Body of pancreas (tissue), 4 donors: ENCODE results near the gene OTUB2.

Experiments
- POLR2A ChIP-seq, 3 donors: fragments of 450-650 bp; IDR thresholded peaks; one replicate each; pipeline ENCODE4 v1.6.1; 2016; ENCODE audit warnings: antibody characterized with exemption in 3 of 3, mild to moderate bottlenecking in 2 of 3
- TF ChIP-seq, protein P1 (sequence below), 7 experiments: fragments of 450-650 bp in 4 of 7; fragments of 200-600 bp in 3 of 7; sonication (generic) in 3 of 7; IDR thresholded peaks; one replicate each; pipeline ENCODE4 v1.5.1; 2016 to 2019; ENCODE audit warnings: antibody characterized with exemption in 7 of 7

GRCh38 chr14:94029671-94030203, 3.6 kb downstream of the OTUB2 start:
- TF ChIP-seq, protein P1, sequence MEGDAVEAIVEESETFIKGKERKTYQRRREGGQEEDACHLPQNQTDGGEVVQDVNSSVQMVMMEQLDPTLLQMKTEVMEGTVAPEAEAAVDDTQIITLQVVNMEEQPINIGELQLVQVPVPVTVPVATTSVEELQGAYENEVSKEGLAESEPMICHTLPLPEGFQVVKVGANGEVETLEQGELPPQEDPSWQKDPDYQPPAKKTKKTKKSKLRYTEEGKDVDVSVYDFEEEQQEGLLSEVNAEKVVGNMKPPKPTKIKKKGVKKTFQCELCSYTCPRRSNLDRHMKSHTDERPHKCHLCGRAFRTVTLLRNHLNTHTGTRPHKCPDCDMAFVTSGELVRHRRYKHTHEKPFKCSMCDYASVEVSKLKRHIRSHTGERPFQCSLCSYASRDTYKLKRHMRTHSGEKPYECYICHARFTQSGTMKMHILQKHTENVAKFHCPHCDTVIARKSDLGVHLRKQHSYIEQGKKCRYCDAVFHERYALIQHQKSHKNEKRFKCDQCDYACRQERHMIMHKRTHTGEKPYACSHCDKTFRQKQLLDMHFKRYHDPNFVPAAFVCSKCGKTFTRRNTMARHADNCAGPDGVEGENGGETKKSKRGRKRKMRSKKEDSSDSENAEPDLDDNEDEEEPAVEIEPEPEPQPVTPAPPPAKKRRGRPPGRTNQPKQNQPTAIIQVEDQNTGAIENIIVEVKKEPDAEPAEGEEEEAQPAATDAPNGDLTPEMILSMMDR (IDR thresholded peaks at IDR 0.05): no peak
- no peak for TF ChIP-seq POLR2A (IDR thresholded peaks at IDR 0.05)
